Measurements from ENCODE around the gene ARHGAP6. TPM values are rescaled to one million over a fixed set of nuclear protein-coding genes. Genes with fewer than 3 reads are reported as not detected.

Gene ARHGAP6
- total and polyA plus RNA-seq, 2 donors (not counting 3 experiments of a cell fraction or from before 2014, with no cell fraction given), result 0.69 to 0.83 TPM

GRCh38 chrX:11438767-11439166 lies 227.0 kb downstream of the ARHGAP6 start:
- BruUV-seq (replicated peaks), result no TSS peak
- ChIA-PET CTCF (no interaction called here), POLR2A (no interaction called here)
- peaks cover 7% of the 10 kb centered on the region for H3K4me1 ChIP-seq (ENCODE audit: control insufficient read depth, extremely low read depth, insufficient read depth, low read length)
- intact Hi-C loops (cut with micrococcal nuclease) (no loop called here), dilution Hi-C loops (cut with MboI; ENCODE audit: extremely low pct_ligation_motif_present, low sequenced_read_pairs) (no loop called here)
- H3K4me3 ChIP-seq (replicated peaks in 1 of 3; ENCODE audit: insufficient read depth in 1 of 3, low read depth in 1 of 3, low read length in 3 of 3), result no peak overlapping the region
- H4K20me1 ChIP-seq (replicated peaks; ENCODE audit: control insufficient read depth, extremely low read depth, insufficient read depth, low read length), result no peaks in the 10 kb centered on the region
- H2AFZ ChIP-seq (ENCODE audit: low read depth, low read length), result no peak overlapping the region
- H3K79me2 ChIP-seq (ENCODE audit: control insufficient read depth, insufficient read depth, low read length), result no peaks in the 10 kb centered on the region
- H3K9ac ChIP-seq (replicated peaks; ENCODE audit: extremely low read depth, insufficient read depth, low read length), result no peak overlapping the region
- FAIRE-seq (no peak), DNase-seq (ENCODE audit: low read depth, low spot score) (no peak)
- no peaks in the 10 kb centered on the region for H3K9me1 ChIP-seq (replicated peaks; ENCODE audit: control insufficient read depth, extremely low read depth, insufficient read depth, low read length)
- no peak overlapping the region for H3K27ac ChIP-seq (ENCODE audit: insufficient read depth, low read depth, low read length)
- H3K4me2 ChIP-seq (ENCODE audit: insufficient read depth, low read length), result no peak overlapping the region
- no peaks in the 10 kb centered on the region for H3K27me3 ChIP-seq (ENCODE audit: control insufficient read depth in 2 of 2, insufficient read depth in 2 of 2, low read length in 2 of 2)
- no peaks in the 10 kb centered on the region for H3K36me3 ChIP-seq (ENCODE audit: control insufficient read depth in 2 of 2, extremely low read depth in 1 of 2, insufficient read depth in 2 of 2, low read length in 2 of 2)
- TF ChIP-seq, protein P1, sequence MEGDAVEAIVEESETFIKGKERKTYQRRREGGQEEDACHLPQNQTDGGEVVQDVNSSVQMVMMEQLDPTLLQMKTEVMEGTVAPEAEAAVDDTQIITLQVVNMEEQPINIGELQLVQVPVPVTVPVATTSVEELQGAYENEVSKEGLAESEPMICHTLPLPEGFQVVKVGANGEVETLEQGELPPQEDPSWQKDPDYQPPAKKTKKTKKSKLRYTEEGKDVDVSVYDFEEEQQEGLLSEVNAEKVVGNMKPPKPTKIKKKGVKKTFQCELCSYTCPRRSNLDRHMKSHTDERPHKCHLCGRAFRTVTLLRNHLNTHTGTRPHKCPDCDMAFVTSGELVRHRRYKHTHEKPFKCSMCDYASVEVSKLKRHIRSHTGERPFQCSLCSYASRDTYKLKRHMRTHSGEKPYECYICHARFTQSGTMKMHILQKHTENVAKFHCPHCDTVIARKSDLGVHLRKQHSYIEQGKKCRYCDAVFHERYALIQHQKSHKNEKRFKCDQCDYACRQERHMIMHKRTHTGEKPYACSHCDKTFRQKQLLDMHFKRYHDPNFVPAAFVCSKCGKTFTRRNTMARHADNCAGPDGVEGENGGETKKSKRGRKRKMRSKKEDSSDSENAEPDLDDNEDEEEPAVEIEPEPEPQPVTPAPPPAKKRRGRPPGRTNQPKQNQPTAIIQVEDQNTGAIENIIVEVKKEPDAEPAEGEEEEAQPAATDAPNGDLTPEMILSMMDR (IDR thresholded peaks at IDR 0.05; ENCODE audit: extremely low read depth in 1 of 2, insufficient read depth in 1 of 2, low read depth in 1 of 2, low read length in 2 of 2), result no peak
- TF ChIP-seq, protein P2, sequence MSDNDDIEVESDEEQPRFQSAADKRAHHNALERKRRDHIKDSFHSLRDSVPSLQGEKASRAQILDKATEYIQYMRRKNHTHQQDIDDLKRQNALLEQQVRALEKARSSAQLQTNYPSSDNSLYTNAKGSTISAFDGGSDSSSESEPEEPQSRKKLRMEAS (IDR thresholded peaks at IDR 0.05; ENCODE audit: insufficient read depth, insufficient read length), result no peak
- no peak for TF ChIP-seq POLR2A (IDR thresholded peaks at IDR 0.05; ENCODE audit: low read depth, low read length)
- no peak for TF ChIP-seq EZH2 (IDR thresholded peaks at IDR 0.05; ENCODE audit: borderline replicate concordance, low read depth, low read length, severe bottlenecking)
- no peak for TF ChIP-seq GATA2 (IDR thresholded peaks at IDR 0.05; ENCODE audit: insufficient read depth, insufficient read length, low read depth, low read length)
- no peak for TF ChIP-seq MYC (IDR thresholded peaks at IDR 0.05; ENCODE audit: low read depth, low read length)
- TF ChIP-seq JUN (IDR thresholded peaks at IDR 0.05; ENCODE audit: borderline replicate concordance, insufficient read depth, insufficient read length, low read depth), result no peak
- H3K9me3 ChIP-seq (replicated peaks; ENCODE audit: control insufficient read depth, insufficient read depth, low read length), result no peaks in the 10 kb centered on the region
